IMR-90 (cell line): Measurements from ENCODE around the gene CCDC12. TPM values are rescaled to one million over a fixed set of nuclear protein-coding genes. Genes with fewer than 3 reads are reported as not detected.

Experiments used
- ATAC-seq: fragments of 200-7000 bp; cut with Tn5 transposase; 2 replicates; pipeline ENCODE4 v1.9.1; 2020; ENCODE audit warnings: low read depth, mild to moderate bottlenecking, moderate library complexity
- BruUV-seq: library from RNA; stranded (reverse); fragments of 400-500 nt; replicated peaks from 2 replicates; lab custom pipeline; 2021; lab: Mats Ljungman, UMichigan
- CTCF ChIA-PET: fragments of 300-600 bp; formaldehyde crosslinking; extraction: SDS; loops from one replicate; lab custom pipeline; 2021; ENCODE audit warnings: antibody characterized with exemption; lab: Yijun Ruan, JAX
- POLR2A ChIA-PET: fragments of 300-600 bp; sonication (Branson Sonifier 250); formaldehyde crosslinking; loops from one replicate; lab custom pipeline; 2022; ENCODE audit warnings: antibody characterized with exemption; ENCODE audit not compliant: unreplicated experiment; lab: Charles Lee
- DNase-seq: peaks from one replicate; pipeline ENCODE4 v3.0.0; 2013
- H2AFZ ChIP-seq: replicated peaks from 2 replicates; pipeline ENCODE3; 2013; ENCODE audit warnings: low read length, mild to moderate bottlenecking; ENCODE audit not compliant: poor library complexity
- H2AK5ac ChIP-seq: 2 replicates; pipeline ENCODE4 v1.6.1; 2013; ENCODE audit warnings: low read depth, low read length, inconsistent platforms
- H2AK9ac ChIP-seq: replicated peaks from 2 replicates; pipeline ENCODE3; 2013; ENCODE audit warnings: mild to moderate bottlenecking, low read depth, low read length, moderate library complexity; ENCODE audit not compliant: poor library complexity
- H2BK120ac ChIP-seq: 2 replicates; pipeline ENCODE4 v1.6.1; 2013; ENCODE audit warnings: low read depth, low read length, inconsistent platforms
- H2BK15ac ChIP-seq: 3 replicates; pipeline ENCODE4 v1.6.1; 2013; ENCODE audit warnings: low read depth, low read length, inconsistent platforms
- H2BK20ac ChIP-seq: 2 replicates; pipeline ENCODE4 v1.6.1; 2013; ENCODE audit warnings: low read depth, mild to moderate bottlenecking, inconsistent platforms, low read length, moderate library complexity
- H2BK5ac ChIP-seq: 2 replicates; pipeline ENCODE4 v1.6.1; 2013; ENCODE audit warnings: mild to moderate bottlenecking, low read depth, low read length, inconsistent platforms; ENCODE audit not compliant: poor library complexity, severe bottlenecking
- H3K14ac ChIP-seq: replicated peaks from 2 replicates; pipeline ENCODE4 v1.6.1; 2013; ENCODE audit warnings: low read depth, low read length, inconsistent platforms
- H3K18ac ChIP-seq: 2 replicates; pipeline ENCODE4 v1.6.1; 2013; ENCODE audit warnings: low read depth, low read length, control low read depth
- H3K23ac ChIP-seq: 2 replicates; pipeline ENCODE4 v1.6.1; 2013; ENCODE audit warnings: low read depth, low read length, inconsistent platforms
- H3K27ac ChIP-seq: 2 replicates; pipeline ENCODE4 v1.5.1; 2013; ENCODE audit warnings: mild to moderate bottlenecking, control low read depth, low read length; ENCODE audit not compliant: insufficient read depth
- H3K27me3 ChIP-seq: 2 replicates; pipeline ENCODE4 v1.6.1; 2013; ENCODE audit warnings: low read length; ENCODE audit not compliant: control insufficient read depth, insufficient read depth
- H3K36me3 ChIP-seq: 2 replicates; pipeline ENCODE4 v1.6.1; 2013; ENCODE audit warnings: low read length, mixed read lengths; ENCODE audit not compliant: control insufficient read depth, insufficient read depth
- H3K4ac ChIP-seq: 2 replicates; pipeline ENCODE4 v1.6.1; 2013; ENCODE audit warnings: low read depth, low read length, inconsistent platforms
- H3K4me1 ChIP-seq: 2 replicates; pipeline ENCODE4 v1.6.1; 2013; ENCODE audit warnings: low read length, mixed read lengths; ENCODE audit not compliant: control insufficient read depth, insufficient read depth
- H3K4me2 ChIP-seq: 2 replicates; pipeline ENCODE4 v1.6.1; 2013; ENCODE audit warnings: low read depth, mild to moderate bottlenecking, control low read depth, low read length, moderate library complexity
- H3K4me3 ChIP-seq: 2 replicates; pipeline ENCODE4 v1.5.1; 2013; ENCODE audit warnings: low read depth, mild to moderate bottlenecking, control low read depth, low read length, moderate library complexity; ENCODE audit not compliant: insufficient read depth
- H3K56ac ChIP-seq: 2 replicates; pipeline ENCODE4 v1.6.1; 2013; ENCODE audit warnings: low read length, inconsistent platforms; ENCODE audit not compliant: insufficient read depth; ENCODE audit errors: extremely low read depth
- H3K79me1 ChIP-seq, 2 experiments: 2 replicates each; pipeline ENCODE4 v1.6.1; 2013; ENCODE audit warnings: low read length in 2 of 2, inconsistent platforms in 1 of 2, low read depth in 1 of 2
- H3K9ac ChIP-seq: 2 replicates; pipeline ENCODE4 v1.6.1; 2013; ENCODE audit warnings: low read depth, low read length, control low read depth
- H3K9me1 ChIP-seq: 2 replicates; pipeline ENCODE4 v1.6.1; 2013; ENCODE audit warnings: low read length, inconsistent platforms; ENCODE audit not compliant: insufficient read depth
- H3K9me3 ChIP-seq: 2 replicates; pipeline ENCODE4 v1.6.1; 2013; ENCODE audit warnings: low read length; ENCODE audit not compliant: control insufficient read depth, insufficient read depth
- H4K20me1 ChIP-seq: 2 replicates; pipeline ENCODE4 v1.6.1; 2013; ENCODE audit warnings: low read length, inconsistent platforms; ENCODE audit not compliant: insufficient read depth
- H4K5ac ChIP-seq: 2 replicates; pipeline ENCODE4 v1.6.1; 2013; ENCODE audit warnings: mild to moderate bottlenecking, low read depth, low read length, control low read depth
- H4K8ac ChIP-seq, 2 experiments: 2 replicates each; pipeline ENCODE4 v1.6.1; 2013; ENCODE audit warnings: low read depth in 2 of 2, low read length in 2 of 2, control low read depth in 1 of 2, inconsistent platforms in 1 of 2
- H4K91ac ChIP-seq: 2 replicates; pipeline ENCODE4 v1.6.1; 2013; ENCODE audit warnings: low read depth, low read length, inconsistent platforms; ENCODE audit not compliant: insufficient read depth
- CHD1 ChIP-seq: IDR thresholded peaks from 2 replicates; pipeline ENCODE4 v1.6.1; 2012; ENCODE audit warnings: low read depth, low read length, improper control_type of control experiment
- FOS ChIP-seq: fragments of 150-350 bp; IDR thresholded peaks from 2 replicates; pipeline ENCODE4 v1.6.1; 2016; ENCODE audit warnings: low read depth, low read length
- MAFK ChIP-seq: IDR thresholded peaks from 2 replicates; pipeline ENCODE4 v1.6.1; 2012; ENCODE audit warnings: low read depth, low read length, improper control_type of control experiment
- MAZ ChIP-seq: IDR thresholded peaks from 2 replicates; pipeline ENCODE4 v1.6.1; 2012; ENCODE audit warnings: low read depth, mild to moderate bottlenecking, low read length, improper control_type of control experiment, moderate library complexity, borderline replicate concordance
- MXI1 ChIP-seq: IDR thresholded peaks from 2 replicates; pipeline ENCODE4 v1.6.1; 2012; ENCODE audit warnings: low read depth, mild to moderate bottlenecking, low read length, moderate library complexity, borderline replicate concordance
- NFE2L2 ChIP-seq: fragments of 150-350 bp; IDR thresholded peaks from 2 replicates; pipeline ENCODE4 v1.6.1; 2016; ENCODE audit warnings: low read depth, mild to moderate bottlenecking, low read length
- POLR2A ChIP-seq: IDR thresholded peaks from 2 replicates; pipeline ENCODE4 v1.6.1; 2012; ENCODE audit warnings: mild to moderate bottlenecking, low read depth, low read length
- RFX5 ChIP-seq: IDR thresholded peaks from 2 replicates; pipeline ENCODE4 v1.8.0; 2012; ENCODE audit warnings: low read depth, mild to moderate bottlenecking, low read length, moderate library complexity
- SMC3 ChIP-seq: fragments of 150-350 bp; IDR thresholded peaks from 2 replicates; pipeline ENCODE4 v1.6.1; 2016; ENCODE audit warnings: low read depth, mild to moderate bottlenecking, antibody characterized with exemption, low read length, moderate library complexity
- WGBS, 2 experiments: methylation state at CpG; one replicate each; pipeline versions ENCODE4 v1.1.5 to v1.1.7; 2013; ENCODE audit warnings: missing lambda C conversion rate in 2 of 2; ENCODE audit not compliant: insufficient read length in 1 of 2; ENCODE audit errors: extremely low coverage in 2 of 2; 5-methylcytosine and 5-hydroxymethylcytosine counted together
- dilution Hi-C: fragments of 300-500 bp; cut with HindIII; formaldehyde crosslinking; loops from one replicate; pipeline ENCODE4 v1.14.3; 2018; ENCODE audit warnings: low sequenced_read_pairs; ENCODE audit not compliant: unreplicated experiment
- in situ Hi-C: fragments of 300-500 bp; cut with MboI; formaldehyde crosslinking; loops from 3 replicates; pipeline ENCODE4 v1.14.3; 2019; ENCODE audit warnings: low sequenced_read_pairs, inconsistent platforms, mixed read lengths
- intact Hi-C: fragments of 100-400 bp; cut with micrococcal nuclease; formaldehyde crosslinking; loops from 2 replicates; pipeline ENCODE4 v1.10.0; 2022
- polyA plus RNA-seq, 3 experiments: library from polyadenylated mRNA; depleted of rRNA; stranded (reverse); fragments of >200 nt; gene quantifications; 2 replicates each; pipeline ENCODE4 v1.2.3, GENCODE V29; 2012; ENCODE audit warnings: low replicate concordance in 1 of 3
- total RNA-seq: library from RNA; depleted of rRNA; stranded (reverse); fragments of >200 nt; gene quantifications from 2 replicates; pipeline ENCODE4 v1.2.3, GENCODE V29; 2012
- TF ChIP-seq, protein P1 (sequence below): fragments of 150-350 bp; IDR thresholded peaks from 2 replicates; pipeline ENCODE4 v1.6.1; 2016; ENCODE audit warnings: low read depth, mild to moderate bottlenecking, low read length, moderate library complexity, borderline replicate concordance
- TF ChIP-seq, protein P2 (sequence below): conservative IDR thresholded peaks from 2 replicates; pipeline ENCODE4 v1.5.1; 2012; ENCODE audit warnings: mild to moderate bottlenecking, low read depth, low read length, improper control_type of control experiment
- TF ChIP-seq, protein P3 (sequence below): fragments of 150-350 bp; IDR thresholded peaks from 2 replicates; pipeline ENCODE4 v1.6.1; 2017; ENCODE audit warnings: mild to moderate bottlenecking, antibody characterized with exemption, low read length, low read depth

Gene CCDC12
- total and polyA plus RNA-seq, 2 of the 4 experiments (the other 2 are of a cell fraction), result 15.2 to 35.1 TPM

DNA sequence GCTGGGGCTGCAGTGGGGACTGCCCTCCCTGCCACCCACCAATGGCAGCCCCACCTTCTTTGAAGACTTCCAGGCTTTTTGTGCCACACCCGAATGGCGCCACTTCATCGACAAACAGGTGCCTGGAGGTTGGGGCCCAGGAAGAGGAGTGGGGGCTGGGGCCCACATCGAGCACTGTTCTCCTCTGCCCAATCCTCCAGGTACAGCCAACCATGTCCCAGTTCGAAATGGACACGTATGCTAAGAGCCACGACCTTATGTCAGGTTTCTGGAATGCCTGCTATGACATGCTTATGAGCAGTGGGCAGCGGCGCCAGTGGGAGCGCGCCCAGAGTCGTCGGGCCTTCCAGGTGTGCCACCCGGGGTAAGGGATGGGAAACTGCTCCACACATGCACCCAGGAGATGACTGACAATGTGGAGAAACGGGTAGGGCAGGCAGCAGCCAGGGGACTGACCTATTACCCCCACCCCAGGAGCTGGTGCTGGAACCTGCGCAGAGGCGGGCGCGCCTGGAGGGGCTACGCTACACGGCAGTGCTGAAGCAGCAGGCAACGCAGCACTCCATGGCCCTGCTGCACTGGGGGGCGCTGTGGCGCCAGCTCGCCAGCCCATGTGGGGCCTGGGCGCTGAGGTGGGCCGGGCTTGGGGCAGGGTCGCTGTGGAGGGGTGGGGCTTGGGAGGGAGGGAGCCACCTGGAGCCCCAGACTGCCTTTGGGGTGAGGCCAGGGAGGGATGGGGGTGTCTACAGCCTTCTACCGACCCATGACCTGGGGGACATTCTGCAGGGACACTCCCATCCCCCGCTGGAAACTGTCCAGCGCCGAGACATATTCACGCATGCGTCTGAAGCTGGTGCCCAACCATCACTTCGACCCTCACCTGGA is 25.9 kb upstream of the CCDC12 start (continued):
- TF ChIP-seq CHD1, result no peak
- TF ChIP-seq RFX5, result no peak
- TF ChIP-seq MAZ, result no peak
- no peak for TF ChIP-seq SMC3
- no peak for TF ChIP-seq MXI1

DNA sequence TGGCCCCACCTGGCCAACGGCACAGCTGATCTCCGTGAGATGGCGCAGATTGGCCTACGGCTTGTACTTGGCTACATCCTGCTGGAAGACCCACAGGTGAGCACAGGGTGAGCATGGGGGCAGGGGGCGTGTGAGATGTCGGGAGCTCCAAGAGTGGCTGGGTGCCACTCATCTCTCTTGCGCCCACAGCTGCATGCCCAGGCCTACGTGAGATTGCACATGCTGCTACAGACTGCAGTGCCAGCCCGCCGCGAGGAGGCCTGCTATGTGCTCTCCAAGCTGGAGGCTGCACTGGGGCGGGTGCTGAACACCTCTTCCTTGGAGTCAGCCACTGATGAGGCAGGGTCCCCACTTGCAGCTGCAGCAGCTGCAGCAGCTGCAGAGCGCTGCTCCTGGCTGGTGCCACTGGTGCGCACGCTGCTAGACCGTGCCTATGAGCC is 25.2 kb upstream of the CCDC12 start:
- Histone ChIP-seq H4K91ac (no peak overlapping the region), H3K4ac (no peak overlapping the region), H2BK20ac (no peak overlapping the region), H3K9me3 (no peaks in the 10 kb centered on the region), H2AK5ac (no peak overlapping the region), H4K5ac (no peak overlapping the region), H3K4me2 (no peak overlapping the region), H3K27me3 (no peaks in the 10 kb centered on the region), H2BK5ac (no peak overlapping the region), H3K23ac (no peak overlapping the region), H3K79me1 (no peaks in the 10 kb centered on the region), H3K56ac (no peak overlapping the region), H3K27ac (no peak overlapping the region), H3K9ac (no peak overlapping the region), H2BK120ac (no peak overlapping the region), H2AK9ac (no peak overlapping the region), H4K8ac (no peak overlapping the region), H2BK15ac (no peak overlapping the region), H3K18ac (no peak overlapping the region), H3K14ac (no peak overlapping the region), H3K4me1 (peaks cover 4% of the 10 kb centered on the region; the same call in 1 of the 2 replicates), H3K4me3 (no peak overlapping the region), H3K9me1 (peaks cover 6% of the 10 kb centered on the region; the same call in 1 of the 2 replicates), H2AFZ (no peak overlapping the region), H4K20me1 (no peaks in the 10 kb centered on the region; the same call in 1 of the 2 replicates), H3K36me3 (peaks cover 6% of the 10 kb centered on the region; the same call in 1 of the 2 replicates)
- in situ Hi-C loops (no loop called here), intact Hi-C loops (no loop called here), dilution Hi-C loops (no loop called here)
- no peak for DNase-seq
- no TSS peak for BruUV-seq
- WGBS, 2 experiments, result 100% methylated on average over 3 of the region's 16 CpGs; no CpG with 5 or more reads in 1 of the 2 experiments
- ChIA-PET POLR2A (no interaction called here), CTCF (no interaction called here)
- ATAC-seq, result no peak
- no peak for TF ChIP-seq NFE2L2
- TF ChIP-seq, protein P1, sequence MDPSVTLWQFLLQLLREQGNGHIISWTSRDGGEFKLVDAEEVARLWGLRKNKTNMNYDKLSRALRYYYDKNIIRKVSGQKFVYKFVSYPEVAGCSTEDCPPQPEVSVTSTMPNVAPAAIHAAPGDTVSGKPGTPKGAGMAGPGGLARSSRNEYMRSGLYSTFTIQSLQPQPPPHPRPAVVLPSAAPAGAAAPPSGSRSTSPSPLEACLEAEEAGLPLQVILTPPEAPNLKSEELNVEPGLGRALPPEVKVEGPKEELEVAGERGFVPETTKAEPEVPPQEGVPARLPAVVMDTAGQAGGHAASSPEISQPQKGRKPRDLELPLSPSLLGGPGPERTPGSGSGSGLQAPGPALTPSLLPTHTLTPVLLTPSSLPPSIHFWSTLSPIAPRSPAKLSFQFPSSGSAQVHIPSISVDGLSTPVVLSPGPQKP, result no peak
- no peak for TF ChIP-seq FOS
- TF ChIP-seq RFX5, result no peak
- no peak for TF ChIP-seq POLR2A
- TF ChIP-seq, protein P2, sequence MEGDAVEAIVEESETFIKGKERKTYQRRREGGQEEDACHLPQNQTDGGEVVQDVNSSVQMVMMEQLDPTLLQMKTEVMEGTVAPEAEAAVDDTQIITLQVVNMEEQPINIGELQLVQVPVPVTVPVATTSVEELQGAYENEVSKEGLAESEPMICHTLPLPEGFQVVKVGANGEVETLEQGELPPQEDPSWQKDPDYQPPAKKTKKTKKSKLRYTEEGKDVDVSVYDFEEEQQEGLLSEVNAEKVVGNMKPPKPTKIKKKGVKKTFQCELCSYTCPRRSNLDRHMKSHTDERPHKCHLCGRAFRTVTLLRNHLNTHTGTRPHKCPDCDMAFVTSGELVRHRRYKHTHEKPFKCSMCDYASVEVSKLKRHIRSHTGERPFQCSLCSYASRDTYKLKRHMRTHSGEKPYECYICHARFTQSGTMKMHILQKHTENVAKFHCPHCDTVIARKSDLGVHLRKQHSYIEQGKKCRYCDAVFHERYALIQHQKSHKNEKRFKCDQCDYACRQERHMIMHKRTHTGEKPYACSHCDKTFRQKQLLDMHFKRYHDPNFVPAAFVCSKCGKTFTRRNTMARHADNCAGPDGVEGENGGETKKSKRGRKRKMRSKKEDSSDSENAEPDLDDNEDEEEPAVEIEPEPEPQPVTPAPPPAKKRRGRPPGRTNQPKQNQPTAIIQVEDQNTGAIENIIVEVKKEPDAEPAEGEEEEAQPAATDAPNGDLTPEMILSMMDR, result no peak
- TF ChIP-seq MAFK, result no peak
- TF ChIP-seq, protein P3, sequence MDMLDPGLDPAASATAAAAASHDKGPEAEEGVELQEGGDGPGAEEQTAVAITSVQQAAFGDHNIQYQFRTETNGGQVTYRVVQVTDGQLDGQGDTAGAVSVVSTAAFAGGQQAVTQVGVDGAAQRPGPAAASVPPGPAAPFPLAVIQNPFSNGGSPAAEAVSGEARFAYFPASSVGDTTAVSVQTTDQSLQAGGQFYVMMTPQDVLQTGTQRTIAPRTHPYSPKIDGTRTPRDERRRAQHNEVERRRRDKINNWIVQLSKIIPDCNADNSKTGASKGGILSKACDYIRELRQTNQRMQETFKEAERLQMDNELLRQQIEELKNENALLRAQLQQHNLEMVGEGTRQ, result no peak
- TF ChIP-seq CHD1, result no peak
- no peak for TF ChIP-seq SMC3
